NCI-H1930 (cell line): ENCODE results near the gene HNRNPH2.

Experiments
- DNase-seq, 2 experiments: peaks; one replicate each; lab custom pipeline; 2025; lab: John Stamatoyannopoulos, UW

The HNRNPH2 gene

DNA sequence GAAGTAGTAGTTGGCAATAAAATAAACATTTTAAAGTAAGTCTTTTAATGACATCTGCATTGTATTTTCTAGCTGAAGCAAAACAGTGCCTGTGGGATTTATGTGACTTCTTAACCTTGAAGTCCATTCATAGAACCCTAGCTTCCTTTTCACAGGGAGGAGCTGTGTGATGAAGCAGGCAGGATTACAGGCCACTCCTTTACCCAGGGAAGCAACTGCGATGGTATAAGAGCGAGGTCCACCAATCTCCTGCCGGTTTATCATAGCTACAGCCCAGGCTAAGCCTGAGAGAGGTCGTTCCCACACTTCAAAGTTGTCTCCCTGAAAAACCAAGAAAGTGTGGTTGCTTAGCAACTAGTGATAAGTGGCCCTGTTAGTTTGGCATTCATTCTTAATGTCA lies 10.2 kb upstream of the HNRNPH2 start:
- no peak for DNase-seq

DNA sequence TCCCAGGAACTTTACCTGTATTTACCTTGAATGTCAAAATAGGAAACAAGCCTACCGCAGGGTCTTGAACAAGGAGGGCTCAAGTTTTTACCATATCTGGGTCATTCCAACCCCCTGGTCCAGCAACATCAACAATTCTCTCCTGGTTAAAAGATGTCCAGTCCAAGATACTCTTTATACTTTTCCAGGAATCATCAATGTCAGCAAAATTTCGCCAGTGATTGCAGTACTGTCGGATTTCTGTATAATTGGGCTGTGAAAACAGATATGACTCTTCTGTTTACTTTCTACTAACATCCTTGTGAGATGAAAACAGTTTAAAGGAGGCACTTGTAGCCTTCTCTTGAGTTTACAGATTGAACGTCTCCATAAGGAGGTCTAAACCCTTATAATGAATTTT lies 9.3 kb upstream of the HNRNPH2 start:
- no peak for DNase-seq

DNA sequence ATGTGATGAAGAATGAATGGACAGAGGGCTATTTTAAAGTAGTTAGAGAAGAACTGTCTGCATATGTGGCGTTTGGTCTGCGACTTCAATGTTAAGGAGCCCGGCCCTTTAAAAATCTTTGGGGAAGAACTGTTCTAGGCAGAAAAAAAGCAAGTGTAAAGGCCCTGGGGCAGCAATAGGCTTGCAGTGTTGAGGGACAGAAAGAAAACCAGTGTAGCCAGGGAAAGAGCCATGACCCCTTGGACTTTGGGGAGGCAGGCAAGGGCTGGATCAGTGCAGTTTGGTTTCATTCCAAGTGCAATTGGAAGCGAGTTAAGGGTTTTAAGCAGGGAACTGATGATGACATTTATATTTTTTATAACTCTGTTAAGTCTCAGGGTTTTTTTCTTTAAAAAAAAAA lies 8.2 kb upstream of the HNRNPH2 start:
- no peak for DNase-seq

DNA sequence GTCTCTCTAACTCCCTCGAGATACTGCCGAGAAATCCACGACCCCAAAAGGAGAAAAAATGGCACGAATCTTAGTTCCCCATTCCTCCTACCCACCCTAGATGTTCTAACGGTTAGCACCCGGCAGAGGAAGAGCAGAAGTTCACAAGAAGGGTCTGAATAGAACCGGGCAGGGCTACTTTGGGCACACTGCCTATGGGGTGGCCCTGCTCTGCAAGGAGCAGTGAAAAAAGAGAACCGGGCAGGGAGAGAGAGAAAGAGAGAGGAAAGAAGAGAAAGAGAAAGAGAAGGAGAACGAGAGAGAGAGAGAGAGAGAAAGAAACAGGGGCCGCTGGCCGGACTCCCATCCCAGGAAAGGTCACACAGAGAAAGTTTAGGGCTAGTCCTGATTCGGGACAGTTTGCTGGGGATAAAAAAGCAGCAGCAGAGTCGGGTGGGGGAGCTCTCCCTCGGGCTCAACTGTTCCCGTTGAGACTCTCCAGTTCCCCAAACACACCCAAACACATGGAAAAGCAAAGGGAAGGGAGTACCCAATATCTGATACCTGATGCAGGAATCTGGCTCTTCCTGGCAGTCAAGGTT lies 765 bp upstream of the HNRNPH2 start:
- DNase-seq, result no peak

DNA sequence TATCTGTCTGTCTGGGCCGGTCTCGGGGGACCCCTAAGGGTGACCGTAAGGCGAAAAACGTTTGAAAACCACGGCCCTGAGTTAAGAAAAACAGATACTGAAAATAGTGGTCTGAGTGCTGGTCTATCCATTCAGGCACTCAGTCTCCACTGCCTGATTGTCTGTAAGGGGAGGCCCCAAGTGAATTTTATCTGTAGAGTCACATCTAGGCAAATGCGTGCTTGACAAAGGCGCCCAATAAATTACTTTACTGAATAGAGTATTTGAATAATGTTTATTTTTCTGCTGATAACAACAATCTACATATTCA lies 465 bp downstream of the HNRNPH2 start:
- DNase-seq, result no peak

DNA sequence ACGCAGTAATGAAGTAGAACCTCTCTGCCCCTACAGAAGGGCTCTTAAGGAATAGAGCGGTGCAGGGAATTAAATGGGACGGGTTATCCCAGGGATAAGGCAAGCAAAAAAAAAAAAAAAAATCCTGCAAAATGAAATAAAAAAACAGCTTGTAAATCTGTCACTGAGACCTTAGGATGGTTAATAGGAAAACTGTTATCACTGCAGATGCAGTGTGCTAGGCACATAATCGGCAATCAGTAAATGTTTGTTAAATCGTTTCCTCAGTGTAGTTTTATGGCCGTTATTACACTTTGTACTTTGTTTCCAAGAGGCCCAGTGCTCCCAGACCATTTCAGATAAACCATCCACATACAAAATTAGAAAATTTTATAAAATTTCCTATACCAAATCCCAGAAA lies 1.0 kb downstream of the HNRNPH2 start:
- no peak for DNase-seq

DNA sequence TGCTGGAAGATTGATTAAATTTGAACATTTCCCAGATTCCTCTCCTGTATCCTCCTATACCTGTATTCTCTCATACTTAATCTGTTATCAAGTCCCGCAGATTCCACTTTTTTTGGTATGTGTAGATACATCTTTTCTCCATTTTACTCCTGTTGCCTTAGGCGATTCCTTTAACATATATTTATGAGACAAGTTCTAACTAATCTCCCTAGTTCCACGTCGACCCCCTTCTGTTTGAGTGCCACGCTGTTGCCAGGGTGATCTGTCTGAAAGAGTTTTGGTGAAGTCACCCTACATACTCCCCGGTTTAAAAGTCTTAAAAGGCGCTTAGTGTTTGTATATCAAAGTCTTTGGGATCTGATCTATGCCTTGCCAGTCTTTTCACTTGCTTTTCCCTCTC lies 2.4 kb downstream of the HNRNPH2 start:
- no peak for DNase-seq

DNA sequence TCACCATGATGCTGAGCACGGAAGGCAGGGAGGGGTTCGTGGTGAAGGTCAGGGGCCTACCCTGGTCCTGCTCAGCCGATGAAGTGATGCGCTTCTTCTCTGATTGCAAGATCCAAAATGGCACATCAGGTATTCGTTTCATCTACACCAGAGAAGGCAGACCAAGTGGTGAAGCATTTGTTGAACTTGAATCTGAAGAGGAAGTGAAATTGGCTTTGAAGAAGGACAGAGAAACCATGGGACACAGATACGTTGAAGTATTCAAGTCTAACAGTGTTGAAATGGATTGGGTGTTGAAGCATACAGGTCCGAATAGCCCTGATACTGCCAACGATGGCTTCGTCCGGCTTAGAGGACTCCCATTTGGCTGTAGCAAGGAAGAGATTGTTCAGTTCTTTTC lies 4.0 kb downstream of the HNRNPH2 start:
- DNase-seq, result no peak

DNA sequence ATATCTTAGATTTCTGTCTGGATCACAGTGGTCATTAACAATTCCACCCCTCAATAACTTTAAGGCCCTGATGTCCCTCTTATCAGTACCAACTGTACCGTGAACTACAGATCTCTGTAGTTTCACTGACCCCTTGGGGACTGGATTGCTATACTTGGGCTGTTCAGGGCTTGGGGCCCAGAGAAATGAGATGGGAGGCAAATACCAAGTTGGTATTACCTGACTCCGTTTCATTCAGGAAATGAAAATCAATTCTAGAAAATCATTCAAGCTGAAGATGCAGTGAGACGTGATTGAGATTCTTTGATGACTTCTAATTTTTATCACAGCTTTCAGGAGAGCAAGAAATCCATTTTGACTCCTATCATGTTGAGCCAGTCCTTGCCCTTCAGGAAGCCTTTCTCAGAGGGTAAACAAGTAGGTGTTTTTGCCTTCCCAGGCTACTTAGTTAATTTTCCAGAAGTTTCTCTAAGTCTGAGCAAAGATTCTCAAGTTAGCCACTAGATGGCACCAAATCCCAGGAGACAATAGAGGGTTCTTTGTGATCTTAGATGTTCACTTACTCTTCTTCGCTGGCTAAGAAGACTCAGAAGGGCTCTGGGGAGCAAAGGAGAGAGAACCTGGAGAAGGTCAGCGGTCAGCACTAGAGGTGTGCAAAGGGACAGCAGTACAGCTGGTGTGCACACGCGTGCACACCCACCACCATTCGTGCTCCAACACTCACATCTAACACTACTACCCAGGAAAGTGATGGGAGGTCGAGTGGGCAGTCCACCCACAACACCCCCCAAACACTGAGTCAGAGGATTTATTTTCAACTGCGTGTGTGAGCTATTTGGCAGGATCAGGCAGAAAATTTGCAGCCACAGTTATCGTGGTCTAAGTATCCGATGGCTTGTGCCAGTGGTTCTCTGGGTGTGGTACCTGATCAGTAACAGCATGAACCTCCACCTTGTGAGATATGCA lies 7.4 kb downstream of the HNRNPH2 start:
- DNase-seq, result peak; percentile 23 to 42

DNA sequence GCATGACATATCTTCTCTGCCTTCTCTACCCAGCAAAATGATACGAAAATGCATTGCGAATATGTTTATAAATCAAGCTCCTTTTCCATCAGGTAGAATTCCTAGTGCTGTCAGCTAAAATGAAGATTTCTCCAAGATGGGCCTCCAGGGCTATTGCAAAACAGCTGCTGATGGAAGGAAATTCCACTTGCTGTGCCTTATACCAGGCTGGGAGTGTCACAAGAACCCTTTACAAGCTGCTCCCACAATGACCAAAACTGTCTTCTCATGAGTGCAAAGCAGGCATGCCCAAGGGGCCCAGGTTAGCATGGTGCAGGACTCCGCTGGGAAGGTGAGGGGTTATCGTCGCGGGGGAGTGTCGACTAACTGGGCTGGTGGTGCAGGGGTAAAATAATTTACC lies 8.7 kb downstream of the HNRNPH2 start:
- no peak for DNase-seq

DNA sequence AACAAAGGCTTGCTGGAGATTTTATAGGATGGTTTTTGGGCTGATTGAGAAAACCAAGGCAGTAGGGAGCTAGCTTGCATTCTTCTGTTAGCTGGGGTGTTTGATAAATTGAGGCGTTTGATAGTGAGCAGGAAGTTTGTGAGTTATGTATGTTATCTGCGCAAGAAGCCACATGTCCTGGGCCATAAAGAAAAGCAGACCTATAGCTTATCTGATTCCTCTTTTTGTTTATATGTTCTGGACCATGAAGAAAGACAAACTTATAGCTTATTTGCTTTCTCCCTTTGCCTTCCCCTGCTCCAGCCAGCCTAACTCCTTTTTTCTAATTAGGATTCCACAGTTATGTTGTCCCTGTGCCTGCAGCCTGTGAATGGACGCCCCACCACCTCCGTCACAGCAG lies 9.2 kb downstream of the HNRNPH2 start:
- DNase-seq, result no peak

DNA sequence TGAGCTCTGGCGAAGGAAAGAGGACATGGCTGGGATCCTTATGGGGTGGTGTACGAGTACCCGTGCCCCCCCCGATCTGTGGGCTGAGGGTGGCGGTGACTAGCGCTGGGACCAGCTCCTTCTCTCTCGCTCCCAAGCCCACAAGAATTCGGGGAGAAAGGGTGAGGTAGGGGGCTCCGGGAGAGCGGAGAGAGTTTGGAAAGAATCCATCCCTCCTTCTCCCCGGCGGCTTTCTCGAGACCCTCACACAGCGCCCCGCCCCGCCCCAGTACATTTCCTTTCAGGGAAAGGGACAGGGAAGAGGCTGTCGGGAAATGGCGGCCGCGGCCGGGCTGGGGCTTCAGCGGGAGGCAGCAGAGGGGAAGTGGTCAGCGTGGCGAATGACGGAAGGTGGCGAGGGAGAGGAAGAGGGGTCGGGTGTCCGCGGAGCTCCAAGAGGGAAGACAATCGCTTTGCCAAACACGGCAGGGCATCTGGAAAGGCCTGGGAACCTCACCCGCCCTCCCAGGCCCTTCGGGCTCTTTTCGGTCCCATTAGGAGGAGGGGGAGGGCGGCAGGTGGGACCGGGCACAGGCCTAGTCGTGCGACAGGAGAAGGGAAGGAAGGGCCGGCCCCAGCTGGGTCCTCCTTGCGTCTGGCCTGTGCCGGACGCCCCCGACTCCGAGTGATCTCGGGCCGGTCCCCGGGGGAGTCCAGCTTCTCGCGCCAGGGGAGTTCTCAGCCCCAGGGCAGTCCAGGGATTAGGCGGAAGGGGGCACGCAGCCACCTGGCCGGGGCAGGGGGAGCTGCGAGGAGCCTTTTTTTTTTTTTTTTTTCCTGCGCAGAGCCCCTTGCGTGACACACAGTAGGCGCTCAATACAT lies 10.2 kb downstream of the HNRNPH2 start:
- no peak for DNase-seq

DNA sequence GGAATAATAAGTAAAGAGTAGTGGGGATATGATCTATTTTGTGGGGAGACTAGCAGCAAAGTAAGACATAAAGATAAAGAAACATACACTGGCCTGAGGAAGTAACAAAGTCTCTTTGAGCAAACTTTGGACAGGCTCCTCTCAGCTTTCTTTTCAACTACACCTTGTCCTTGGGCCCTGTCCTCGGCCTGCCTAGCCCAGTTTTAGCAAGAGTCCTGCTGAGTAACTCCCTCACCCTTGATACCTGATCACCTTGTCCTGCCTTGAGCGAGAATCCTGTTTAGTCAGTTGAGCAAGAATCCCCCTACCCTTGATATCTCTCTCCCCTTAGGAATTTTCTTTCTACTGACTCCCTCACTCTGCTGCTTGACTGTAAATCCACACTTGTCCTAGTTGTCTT lies 11.5 kb downstream of the HNRNPH2 start:
- no peak for DNase-seq

DNA sequence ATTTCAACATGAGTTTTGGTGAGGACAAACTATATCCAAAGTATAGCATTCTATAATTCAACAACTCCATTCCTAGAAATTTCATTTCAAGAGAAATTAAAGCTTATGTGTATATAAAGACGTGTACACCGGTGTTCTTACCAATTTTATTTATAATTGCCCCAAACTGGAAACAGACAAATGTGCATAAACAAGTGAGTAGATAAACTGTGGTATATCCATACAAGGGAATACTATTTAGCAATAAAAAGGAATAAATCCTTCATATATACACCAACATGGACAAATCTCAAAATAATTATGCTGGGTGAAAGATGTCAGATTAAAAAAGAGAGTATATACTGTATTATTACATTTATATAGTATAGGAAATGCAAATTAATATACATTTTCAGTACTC lies 19.9 kb downstream of the HNRNPH2 start:
- DNase-seq, result no peak

DNA sequence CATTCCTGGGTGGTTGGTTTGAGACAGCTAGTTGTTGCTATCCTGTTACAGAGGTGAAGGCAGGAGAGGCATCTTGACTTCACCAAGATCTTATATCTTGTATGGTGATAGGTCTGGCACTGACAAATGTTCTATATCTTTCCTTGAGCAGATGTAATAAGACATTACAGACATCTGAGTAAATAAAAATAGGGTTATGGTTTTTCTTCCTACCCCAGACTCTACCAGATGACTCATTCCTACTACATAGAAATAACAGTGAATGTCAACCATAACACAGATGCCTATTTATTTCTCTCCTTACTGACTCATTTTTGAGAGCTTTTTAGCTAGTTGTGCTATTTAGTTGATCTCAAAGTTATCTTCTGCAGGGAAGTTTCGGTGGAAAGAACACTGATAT lies 21.9 kb downstream of the HNRNPH2 start:
- DNase-seq, result no peak

DNA sequence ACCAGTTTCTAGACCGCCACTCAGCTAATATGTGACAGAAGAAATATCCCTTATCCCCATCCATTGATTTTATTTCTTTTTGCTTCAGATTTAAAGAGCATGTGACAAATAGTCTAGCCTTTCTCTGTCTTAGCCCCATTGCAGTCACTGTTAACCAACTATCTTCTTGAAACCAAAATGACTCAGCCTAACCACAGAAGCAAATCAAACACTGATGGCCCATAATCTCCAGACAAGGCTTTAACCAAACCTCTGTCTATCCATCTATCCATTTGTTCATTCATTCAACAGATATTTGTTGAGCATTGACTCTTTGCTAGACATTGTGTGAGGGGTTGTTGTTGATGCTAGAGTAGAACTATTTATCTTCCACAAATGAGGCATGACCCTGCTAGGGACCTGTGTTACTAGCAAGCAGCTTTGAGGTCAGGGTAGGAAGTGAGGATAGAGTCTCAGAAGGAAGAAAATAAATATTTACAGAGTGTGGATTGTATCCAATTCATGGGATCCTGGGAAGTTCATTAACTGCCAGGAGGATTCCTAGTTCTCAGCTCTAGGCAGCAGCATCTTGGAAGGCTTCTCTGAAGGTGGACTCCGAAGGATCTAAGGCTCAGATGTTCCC lies 22.5 kb downstream of the HNRNPH2 start:
- no peak for DNase-seq

DNA sequence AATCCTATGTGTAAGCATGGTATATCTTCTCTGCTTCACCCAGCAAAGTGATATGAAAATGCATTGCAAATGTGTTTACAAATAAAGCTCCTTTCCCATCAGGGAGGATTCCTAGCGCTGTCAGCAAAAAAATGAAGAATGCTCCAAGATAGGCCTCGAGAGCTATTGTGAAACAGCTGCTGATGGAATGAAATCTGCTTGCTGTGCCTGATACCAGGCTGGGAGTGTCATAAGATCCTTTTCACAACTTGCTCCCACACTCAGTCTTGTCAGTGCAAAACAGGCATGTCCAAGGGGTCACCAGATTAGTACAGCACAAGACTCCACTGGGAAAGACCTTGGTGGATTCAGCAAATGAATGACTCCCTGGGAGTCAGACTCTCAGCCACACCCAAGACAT lies 34.1 kb downstream of the HNRNPH2 start:
- no peak for DNase-seq

DNA sequence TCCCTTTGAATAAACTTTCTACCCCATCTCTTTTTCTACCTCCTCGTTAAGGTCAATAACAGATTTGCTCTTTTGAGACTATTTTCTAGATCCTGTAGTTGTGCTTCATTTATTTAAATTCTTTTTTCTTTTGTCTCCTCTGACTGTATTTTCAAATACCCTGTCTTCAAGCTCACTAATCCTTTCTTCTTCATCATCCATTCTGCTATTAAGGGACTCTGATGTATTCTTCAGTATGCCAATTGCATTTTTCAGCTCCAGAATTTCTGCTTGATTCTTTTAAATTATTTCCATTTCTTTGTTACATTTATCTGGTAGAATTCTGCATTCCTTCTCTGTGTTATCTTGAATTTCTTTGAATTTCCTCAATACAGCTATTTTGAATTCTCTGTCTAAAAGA lies 41.3 kb downstream of the HNRNPH2 start:
- no peak for DNase-seq

DNA sequence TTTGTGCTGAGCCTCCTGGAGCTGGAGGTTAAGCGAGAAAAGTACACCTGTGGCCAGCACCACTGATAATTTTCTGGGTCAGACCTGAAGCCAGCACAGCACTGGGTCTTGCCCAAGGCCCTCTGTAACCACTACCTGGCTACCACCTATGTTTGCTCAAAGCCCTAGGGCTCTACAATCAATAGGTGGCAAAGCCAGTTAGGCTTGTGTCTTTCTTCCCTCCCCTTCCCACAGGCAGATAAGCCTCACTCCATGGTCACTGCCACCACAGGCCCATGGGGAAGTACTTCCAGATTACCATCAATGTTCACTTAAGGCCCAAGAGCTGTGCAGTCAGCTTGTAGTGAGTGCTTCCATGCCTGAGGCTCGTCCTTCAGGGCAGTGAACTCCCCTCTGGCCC lies 42.1 kb downstream of the HNRNPH2 start:
- DNase-seq, result no peak

DNA sequence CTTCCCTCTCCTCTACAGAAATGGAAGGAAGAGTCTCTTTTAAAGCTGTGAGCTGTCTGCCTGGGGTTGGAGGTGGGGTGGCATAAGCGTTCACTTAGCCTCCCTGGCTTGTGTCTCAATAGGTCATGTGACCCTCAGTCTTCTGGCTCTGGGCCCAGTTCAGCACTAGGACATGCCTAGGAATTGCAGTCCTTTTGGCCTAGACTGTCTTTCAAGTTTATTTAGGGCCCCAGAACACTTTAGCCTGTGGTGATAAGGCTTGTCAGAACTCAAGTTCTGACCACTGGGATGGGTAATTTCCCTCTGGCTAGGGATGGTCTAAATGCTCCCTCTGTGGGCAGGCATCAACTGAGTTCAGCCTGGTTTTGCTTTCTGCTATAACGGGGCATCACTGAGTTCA lies 42.9 kb downstream of the HNRNPH2 start:
- DNase-seq, result no peak

DNA sequence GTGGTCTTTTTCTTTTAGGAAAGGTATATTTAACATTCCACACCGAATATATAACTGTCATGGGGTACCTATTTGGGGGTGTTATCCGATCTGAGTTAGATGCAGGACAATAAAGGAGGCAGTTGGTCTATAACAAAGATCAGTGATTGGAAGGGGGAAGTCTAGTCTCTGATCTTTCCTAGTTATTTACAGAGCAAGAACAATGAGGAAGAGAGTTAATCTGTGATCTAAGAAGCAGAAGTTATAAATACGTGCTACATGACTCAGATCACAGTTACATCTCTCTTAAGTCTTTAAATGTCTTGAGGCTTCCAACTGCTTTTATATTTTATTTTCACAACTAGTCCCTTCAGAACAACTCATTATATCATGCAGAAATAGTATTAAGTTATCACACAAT lies 44.0 kb downstream of the HNRNPH2 start:
- no peak for DNase-seq

DNA sequence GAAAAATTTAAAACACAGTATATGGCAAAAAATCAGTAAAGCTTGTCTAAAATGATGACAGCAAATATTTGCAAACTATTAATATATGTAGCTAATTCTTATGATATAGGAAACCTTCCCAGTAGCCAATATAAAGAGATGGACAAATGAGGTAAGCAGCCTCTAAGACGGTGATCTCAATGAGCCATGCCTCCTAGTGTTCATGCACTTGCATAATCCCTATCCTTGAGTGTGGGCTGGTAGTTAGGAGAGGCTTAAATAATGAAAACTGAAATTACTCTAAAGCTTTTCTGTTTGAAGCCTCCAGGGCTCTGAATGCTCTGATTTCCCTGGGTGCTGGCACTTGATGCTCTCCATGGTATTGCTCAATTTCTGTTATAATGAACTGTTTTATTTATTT lies 52.6 kb downstream of the HNRNPH2 start:
- DNase-seq, result no peak

DNA sequence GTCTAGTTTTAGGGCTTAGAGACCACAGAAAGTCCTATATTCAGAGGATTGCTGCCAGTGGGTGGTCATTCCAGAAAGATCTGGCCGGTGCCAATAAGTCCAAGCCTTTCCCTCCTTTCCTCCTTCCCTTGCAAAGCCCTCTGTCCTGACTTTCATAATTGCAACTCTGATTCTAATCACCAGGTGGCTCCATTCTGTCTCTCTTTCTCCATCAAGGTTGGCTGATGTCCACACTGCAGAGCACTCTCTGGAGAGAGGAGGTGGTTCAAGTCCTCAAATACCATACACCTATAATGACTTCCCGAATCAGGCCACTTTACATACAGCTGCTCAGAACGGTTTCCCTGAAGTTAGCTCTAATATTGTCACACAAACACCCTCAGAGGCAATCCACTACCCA lies 54.9 kb downstream of the HNRNPH2 start:
- no peak for DNase-seq
